ENCODE results near the gene TMEM37. TPM values are rescaled to one million over a fixed set of nuclear protein-coding genes. Genes with fewer than 3 reads are reported as not detected.

The TMEM37 gene
- polyA plus RNA-seq, 1 donor from 2014 or later, result not detected

GRCh38 chr2:119486886-119487285 lies 55.2 kb downstream of the TMEM37 start:
- H3K36me3 ChIP-seq (ENCODE audit: insufficient read depth, low read length), result no peaks in the 10 kb centered on the region
- no peaks in the 10 kb centered on the region for H4K20me1 ChIP-seq (ENCODE audit: insufficient read depth)
- no peaks in the 10 kb centered on the region for H3F3A ChIP-seq (ENCODE audit: insufficient read depth, low read length, poor library complexity, severe bottlenecking)
- H3K9ac ChIP-seq (ENCODE audit: low read length), result no peak overlapping the region
- H2AFZ ChIP-seq (ENCODE audit: low read depth, low read length), result no peak overlapping the region
- TF ChIP-seq SMC3 (conservative IDR thresholded peaks at IDR 0.05; ENCODE audit: poor library complexity) (no peak), RAD21 (conservative IDR thresholded peaks at IDR 0.05) (no peak), POLR2AphosphoS5 (IDR thresholded peaks at IDR 0.05) (no peak), EP300 (conservative IDR thresholded peaks at IDR 0.05; ENCODE audit: poor library complexity, severe bottlenecking) (no peak), CTCF (IDR thresholded peaks at IDR 0.05; ENCODE audit: poor library complexity, severe bottlenecking) (no peak)
- H3K4me2 ChIP-seq (ENCODE audit: low read length), result no peak overlapping the region
- no peak overlapping the region for H3K27ac ChIP-seq (ENCODE audit: low read length)
- no peak overlapping the region for H3K4me3 ChIP-seq (ENCODE audit: low read length)
- H3K9me3 ChIP-seq (ENCODE audit: low read length), result no peaks in the 10 kb centered on the region
- H3K79me2 ChIP-seq (replicated peaks; ENCODE audit: insufficient read depth, low read length), result no peaks in the 10 kb centered on the region
- H3K27me3 ChIP-seq (ENCODE audit: insufficient read depth, low read depth, low read length), result no peaks in the 10 kb centered on the region
- no peaks in the 10 kb centered on the region for H3K9me2 ChIP-seq (ENCODE audit: insufficient read depth, low read length)

- Histone ChIP-seq H3K4me2 (ENCODE audit: low read length) (no peak overlapping the region), H3K4me3 (ENCODE audit: low read length) (no peak overlapping the region), H3K9ac (ENCODE audit: low read length) (no peak overlapping the region), H3K9me2 (ENCODE audit: insufficient read depth, low read length) (no peaks in the 10 kb centered on the region), H3K9me3 (ENCODE audit: low read length) (no peaks in the 10 kb centered on the region), H3F3A (ENCODE audit: insufficient read depth, low read length, poor library complexity, severe bottlenecking) (no peaks in the 10 kb centered on the region), H3K27me3 (ENCODE audit: insufficient read depth, low read depth, low read length) (no peaks in the 10 kb centered on the region), H4K20me1 (ENCODE audit: insufficient read depth) (no peaks in the 10 kb centered on the region), H3K36me3 (ENCODE audit: insufficient read depth, low read length) (no peaks in the 10 kb centered on the region), H2AFZ (ENCODE audit: low read depth, low read length) (no peak overlapping the region), H3K79me2 (replicated peaks; ENCODE audit: insufficient read depth, low read length) (no peaks in the 10 kb centered on the region), H3K27ac (ENCODE audit: low read length) (no peak overlapping the region)
- no peak for TF ChIP-seq TAF1 (IDR thresholded peaks at IDR 0.05; ENCODE audit: low read depth)
- no peak for TF ChIP-seq MXI1 (conservative IDR thresholded peaks at IDR 0.05; ENCODE audit: poor library complexity, severe bottlenecking)
- TF ChIP-seq SMC3 (conservative IDR thresholded peaks at IDR 0.05; ENCODE audit: poor library complexity), result no peak
- TF ChIP-seq EZH2 (IDR thresholded peaks at IDR 0.05; ENCODE audit: borderline replicate concordance, insufficient read depth, low read length, poor library complexity, severe bottlenecking), result no peak
- no peak for TF ChIP-seq REST (IDR thresholded peaks at IDR 0.05; ENCODE audit: borderline replicate concordance)
- no peak for TF ChIP-seq CTCF (IDR thresholded peaks at IDR 0.05; ENCODE audit: poor library complexity, severe bottlenecking)
- TF ChIP-seq RAD21 (conservative IDR thresholded peaks at IDR 0.05), result no peak
- no peak for TF ChIP-seq POLR2AphosphoS5 (IDR thresholded peaks at IDR 0.05)
- no peak for TF ChIP-seq EP300 (conservative IDR thresholded peaks at IDR 0.05; ENCODE audit: poor library complexity, severe bottlenecking)
Measured at GRCh38 chr2:119487434-119488244, 56.0 kb downstream of the TMEM37 start.

Other genes with a start within 250 kb of the TMEM37 start
- 0.08 TPM in 1 of 2 replicates, not detected in the other for gene STEAP3, start 208.0 kb upstream of the TMEM37 start, polyA plus RNA-seq
- 33.8 and 37.7 TPM in 2 replicates for gene C2orf76, start 65.0 kb upstream of the TMEM37 start, polyA plus RNA-seq
- gene DBI, start 64.9 kb upstream of the TMEM37 start, polyA plus RNA-seq, result 70.0 and 110 TPM in 2 replicates
- gene SCTR, start 92.6 kb downstream of the TMEM37 start, polyA plus RNA-seq, result 0.12 TPM in 1 of 2 replicates, not detected in the other
- 7.0 and 8.4 TPM in 2 replicates for gene CFAP221, start 112.6 kb downstream of the TMEM37 start, polyA plus RNA-seq
- 10.0 and 18.0 TPM in 2 replicates for gene TMEM177, start 247.3 kb downstream of the TMEM37 start, polyA plus RNA-seq

All from neural cell (in vitro differentiated cells).